Vagina (tissue), 2 donors: ENCODE measurements around the gene SNAI1.

ENCODE experiments used
- CTCF ChIP-seq, 3 experiments: fragments of 450-650 bp in 2 of 3; fragments of 200-600 bp in 1 of 3; sonication (generic) in 1 of 3; IDR thresholded peaks; one replicate each; pipeline ENCODE4 v1.5.1; 2017 to 2019; ENCODE audit warnings: antibody characterized with exemption in 3 of 3, mild to moderate bottlenecking in 2 of 3, moderate library complexity in 2 of 3
- POLR2A ChIP-seq, 2 donors: fragments of 450-650 bp; IDR thresholded peaks; one replicate each; pipeline ENCODE4 v1.6.1; 2017; ENCODE audit warnings: antibody characterized with exemption in 2 of 2, mild to moderate bottlenecking in 2 of 2, moderate library complexity in 2 of 2
- POLR2AphosphoS5 ChIP-seq, 2 donors: sonication (generic); formaldehyde crosslinking; IDR thresholded peaks; one replicate each; pipeline ENCODE4 v1.9.0; 2017; ENCODE audit warnings: antibody characterized with exemption in 2 of 2, mild to moderate bottlenecking in 2 of 2, low read depth in 1 of 2; ENCODE audit not compliant: insufficient read depth in 1 of 2

- TF ChIP-seq CTCF (IDR thresholded peaks at IDR 0.05) (no peak), POLR2A (IDR thresholded peaks at IDR 0.05) (no peak), POLR2AphosphoS5 (IDR thresholded peaks at IDR 0.05; ENCODE audit: insufficient read depth in 1 of 2, low read depth in 1 of 2) (no peak)
Observed at GRCh38 chr20:49951151-49951550, 31.6 kb upstream of the SNAI1 start.
